ENCODE results near the gene MIB1.

DNA sequence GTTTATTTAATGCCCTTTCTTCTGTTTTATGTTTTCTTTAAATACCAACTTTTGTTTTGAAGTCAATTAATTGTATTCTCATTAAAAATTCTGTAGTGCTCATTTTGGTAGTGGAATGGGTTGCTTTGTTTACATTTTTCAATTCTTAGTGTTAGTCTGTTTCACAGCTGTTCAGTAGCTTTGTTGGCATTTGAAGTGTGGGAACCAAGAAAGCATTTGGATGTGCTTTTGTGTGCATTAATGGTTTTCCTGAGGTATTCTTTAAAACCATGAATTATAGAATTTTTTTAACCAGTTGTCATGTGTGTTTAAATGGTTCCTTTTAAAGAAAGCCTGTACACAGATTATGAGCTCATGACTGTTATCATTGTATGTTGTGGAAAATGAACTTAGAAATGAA, 19.7 kb downstream of the MIB1 start:
- TF ChIP-seq, protein P1, sequence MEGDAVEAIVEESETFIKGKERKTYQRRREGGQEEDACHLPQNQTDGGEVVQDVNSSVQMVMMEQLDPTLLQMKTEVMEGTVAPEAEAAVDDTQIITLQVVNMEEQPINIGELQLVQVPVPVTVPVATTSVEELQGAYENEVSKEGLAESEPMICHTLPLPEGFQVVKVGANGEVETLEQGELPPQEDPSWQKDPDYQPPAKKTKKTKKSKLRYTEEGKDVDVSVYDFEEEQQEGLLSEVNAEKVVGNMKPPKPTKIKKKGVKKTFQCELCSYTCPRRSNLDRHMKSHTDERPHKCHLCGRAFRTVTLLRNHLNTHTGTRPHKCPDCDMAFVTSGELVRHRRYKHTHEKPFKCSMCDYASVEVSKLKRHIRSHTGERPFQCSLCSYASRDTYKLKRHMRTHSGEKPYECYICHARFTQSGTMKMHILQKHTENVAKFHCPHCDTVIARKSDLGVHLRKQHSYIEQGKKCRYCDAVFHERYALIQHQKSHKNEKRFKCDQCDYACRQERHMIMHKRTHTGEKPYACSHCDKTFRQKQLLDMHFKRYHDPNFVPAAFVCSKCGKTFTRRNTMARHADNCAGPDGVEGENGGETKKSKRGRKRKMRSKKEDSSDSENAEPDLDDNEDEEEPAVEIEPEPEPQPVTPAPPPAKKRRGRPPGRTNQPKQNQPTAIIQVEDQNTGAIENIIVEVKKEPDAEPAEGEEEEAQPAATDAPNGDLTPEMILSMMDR (IDR thresholded peaks at IDR 0.05) = no peak
- no peak for TF ChIP-seq POLR2A (IDR thresholded peaks at IDR 0.05)

Measured in body of pancreas (tissue), 4 donors.